Left forelimb (tissue), 1 donor: ENCODE data around the gene GPER1.
A peak's percentile ranks its signal among the peaks of the same experiment; 100 is the strongest.

ENCODE experiments used
- DNase-seq: peaks from one replicate; pipeline ENCODE4 v3.0.0-alpha.2; 2018; ENCODE audit warnings: low spot score

Gene GPER1

DNA sequence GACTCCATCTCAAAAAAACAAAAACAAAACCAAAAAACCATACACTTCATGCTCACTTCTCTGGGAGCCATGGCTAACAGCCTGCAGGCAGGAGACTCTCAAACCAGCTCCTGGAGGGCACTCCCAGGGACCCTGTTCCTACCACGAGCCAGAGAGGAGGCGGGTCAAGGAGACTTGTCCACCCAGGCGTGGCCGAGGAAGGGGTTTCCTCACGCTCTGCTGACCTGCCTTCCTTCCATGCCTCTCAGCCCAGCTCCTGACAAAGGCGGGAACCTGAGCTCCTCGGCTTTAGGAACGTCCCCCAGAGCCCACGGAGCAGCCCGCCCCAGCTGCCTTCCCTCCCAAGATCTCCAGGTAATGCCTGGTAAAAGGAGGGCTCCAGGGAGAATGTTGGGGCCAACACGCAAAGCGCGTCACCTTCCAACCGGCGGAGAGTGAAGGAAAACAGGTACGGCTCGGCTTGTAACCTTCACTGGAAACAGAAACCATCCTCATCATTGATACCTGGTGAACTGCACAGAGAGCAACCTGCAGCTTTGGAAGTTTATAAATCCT is 34.0 kb upstream of the GPER1 start:
- no peak for DNase-seq

DNA sequence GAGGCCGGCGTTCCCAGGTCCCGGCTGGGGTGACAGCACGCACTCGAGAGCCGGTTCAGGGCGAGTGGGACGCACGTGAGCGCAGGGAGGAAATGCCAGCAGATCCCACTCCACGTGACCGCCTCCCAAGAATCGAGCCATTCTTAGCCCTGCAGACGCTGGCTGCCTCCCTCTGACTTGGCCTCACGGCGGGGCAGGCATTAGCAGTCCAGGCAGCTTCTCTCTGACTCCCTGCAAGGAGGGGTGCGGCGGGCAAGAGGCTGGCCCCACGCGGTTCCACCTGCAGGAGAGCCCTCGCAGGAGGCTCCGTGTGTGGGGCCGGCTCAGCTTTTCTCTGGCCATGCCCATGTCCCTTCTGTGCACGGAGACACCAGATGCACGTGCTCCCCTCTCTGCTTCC is 33.5 kb upstream of the GPER1 start:
- DNase-seq: no peak

DNA sequence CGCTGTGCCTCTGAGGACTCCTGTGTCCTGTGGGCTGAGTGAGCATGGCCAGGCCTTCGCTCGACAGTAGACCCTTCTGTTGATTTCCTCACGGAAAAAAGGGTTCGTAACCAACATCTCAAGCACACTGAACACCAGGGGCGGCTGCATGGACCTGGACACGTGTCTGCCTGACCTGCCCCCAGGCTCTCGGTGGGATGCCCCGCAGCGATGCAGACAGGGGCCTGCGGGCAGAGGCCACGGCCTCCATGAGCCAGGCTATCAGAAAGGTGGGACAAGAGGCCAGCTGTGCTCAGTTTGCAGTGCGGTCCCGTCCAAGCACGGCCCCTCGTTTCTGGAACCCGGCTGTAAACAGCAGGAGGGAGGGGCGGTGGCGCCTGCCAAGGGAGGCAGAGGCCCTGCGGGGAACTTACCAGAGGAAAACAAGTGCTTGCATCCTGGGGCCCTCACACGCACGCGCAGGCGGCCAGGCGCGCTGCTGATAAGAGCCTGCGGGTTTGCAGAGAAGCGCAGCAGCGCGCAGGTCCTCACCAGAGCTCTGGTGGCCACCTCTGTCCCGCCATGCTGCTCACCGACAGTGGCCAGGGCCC is 33.0 kb upstream of the GPER1 start:
- peak; percentile 83 for DNase-seq

DNA sequence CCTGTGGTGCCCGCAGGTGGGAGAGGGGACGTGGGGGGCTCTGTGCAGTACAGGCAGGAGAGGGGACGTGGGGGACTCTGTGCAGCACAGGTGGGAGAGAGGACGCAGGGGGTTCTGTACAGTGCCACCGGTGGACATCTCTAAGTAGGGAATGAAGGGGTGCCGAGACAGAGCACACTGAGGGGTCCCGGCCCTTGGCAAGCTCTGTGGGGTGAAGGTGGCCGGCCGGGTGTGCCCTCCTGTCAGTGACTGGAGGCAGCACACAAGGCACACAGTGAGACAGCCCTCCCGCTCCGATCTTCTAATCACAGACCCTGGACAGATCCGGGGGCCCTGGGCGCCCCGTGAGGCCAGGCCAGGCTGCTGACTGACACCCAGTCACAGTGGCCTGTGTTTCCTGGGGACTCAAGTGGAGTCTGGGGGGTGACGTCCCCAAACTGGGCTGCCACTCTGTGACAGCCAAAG is 32.4 kb upstream of the GPER1 start:
- no peak for DNase-seq

DNA sequence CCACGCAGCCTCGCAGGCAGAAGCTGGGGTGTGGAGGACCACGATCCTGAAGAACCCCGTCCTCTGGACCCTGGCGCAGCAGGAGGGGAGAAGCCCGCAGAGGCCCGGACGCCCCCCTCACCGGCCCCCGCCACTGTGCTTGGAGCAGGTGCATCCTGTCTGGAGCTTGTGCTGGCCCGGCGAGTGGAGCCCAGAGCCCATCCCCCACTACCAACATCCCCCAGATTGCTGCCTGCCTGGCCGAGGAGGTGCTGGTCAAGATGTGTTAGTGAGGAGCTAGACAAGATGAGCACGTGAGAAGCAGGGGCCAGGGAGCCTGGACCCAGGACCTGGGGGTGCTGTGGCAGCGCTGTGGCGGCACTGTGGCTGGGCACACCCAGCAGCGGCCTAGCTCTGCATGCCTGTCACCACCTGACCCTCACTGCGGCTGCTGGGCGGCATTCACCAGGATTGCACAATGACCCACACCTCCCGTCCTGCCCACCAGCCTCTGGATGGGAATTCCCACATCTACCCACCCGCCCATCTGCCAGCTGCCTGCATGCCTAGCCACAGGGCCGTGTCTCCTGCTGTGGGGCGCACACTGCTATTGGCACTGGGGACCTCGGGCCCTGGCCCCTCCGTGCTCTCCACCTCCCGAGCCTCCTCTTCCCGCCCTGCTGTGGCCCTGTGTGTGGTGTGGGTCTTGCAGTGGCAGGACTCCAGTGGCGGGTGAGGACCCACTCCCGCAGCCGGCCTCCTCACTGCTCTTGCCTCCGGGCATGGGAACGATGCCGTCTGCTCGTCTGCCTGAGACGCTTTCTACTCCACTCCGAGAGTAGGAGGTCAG is 31.7 kb upstream of the GPER1 start:
- DNase-seq: no peak

DNA sequence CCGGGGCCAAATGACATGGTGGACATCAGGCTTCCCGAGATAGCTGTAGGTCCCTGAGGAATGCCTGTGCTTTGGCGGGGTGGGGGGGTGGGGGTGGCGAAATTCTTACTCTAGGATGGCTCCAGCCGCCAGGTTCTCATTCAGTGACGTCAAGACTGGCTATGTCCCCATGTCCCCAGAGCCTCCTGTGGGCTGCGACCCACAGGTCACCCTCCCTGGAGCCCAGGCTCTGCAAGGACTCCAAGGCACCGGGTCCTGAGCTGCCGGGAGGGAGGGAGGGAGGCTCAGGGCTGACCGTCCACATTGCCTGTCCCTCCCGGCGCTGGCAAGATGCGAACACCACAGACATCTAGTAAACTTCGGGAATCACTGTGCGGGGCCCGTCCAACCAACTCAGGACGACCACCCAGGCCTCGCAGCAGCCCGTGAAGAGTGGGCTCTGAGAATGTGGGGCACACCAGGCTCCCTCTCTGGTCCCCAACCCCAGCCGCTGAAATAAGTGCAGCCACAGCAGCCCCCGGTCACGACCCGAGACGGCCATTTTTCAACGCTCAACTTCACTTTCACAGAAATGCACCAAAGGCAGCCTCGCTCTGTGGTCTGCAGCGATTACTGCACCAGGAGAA is 31.0 kb upstream of the GPER1 start:
- no peak for DNase-seq

DNA sequence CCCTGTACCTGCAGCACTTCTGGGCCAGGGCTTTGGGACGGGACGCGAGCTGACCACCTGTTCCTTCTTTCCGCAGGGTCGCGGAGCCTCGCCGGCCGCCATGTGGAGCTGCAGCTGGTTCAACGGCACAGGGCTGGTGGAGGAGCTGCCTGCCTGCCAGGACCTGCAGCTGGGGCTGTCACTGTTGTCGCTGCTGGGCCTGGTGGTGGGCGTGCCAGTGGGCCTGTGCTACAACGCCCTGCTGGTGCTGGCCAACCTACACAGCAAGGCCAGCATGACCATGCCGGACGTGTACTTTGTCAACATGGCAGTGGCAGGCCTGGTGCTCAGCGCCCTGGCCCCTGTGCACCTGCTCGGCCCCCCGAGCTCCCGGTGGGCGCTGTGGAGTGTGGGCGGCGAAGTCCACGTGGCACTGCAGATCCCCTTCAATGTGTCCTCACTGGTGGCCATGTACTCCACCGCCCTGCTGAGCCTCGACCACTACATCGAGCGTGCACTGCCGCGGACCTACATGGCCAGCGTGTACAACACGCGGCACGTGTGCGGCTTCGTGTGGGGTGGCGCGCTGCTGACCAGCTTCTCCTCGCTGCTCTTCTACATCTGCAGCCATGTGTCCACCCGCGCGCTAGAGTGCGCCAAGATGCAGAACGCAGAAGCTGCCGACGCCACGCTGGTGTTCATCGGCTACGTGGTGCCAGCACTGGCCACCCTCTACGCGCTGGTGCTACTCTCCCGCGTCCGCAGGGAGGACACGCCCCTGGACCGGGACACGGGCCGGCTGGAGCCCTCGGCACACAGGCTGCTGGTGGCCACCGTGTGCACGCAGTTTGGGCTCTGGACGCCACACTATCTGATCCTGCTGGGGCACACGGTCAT is 30.3 kb upstream of the GPER1 start:
- DNase-seq: no peak

DNA sequence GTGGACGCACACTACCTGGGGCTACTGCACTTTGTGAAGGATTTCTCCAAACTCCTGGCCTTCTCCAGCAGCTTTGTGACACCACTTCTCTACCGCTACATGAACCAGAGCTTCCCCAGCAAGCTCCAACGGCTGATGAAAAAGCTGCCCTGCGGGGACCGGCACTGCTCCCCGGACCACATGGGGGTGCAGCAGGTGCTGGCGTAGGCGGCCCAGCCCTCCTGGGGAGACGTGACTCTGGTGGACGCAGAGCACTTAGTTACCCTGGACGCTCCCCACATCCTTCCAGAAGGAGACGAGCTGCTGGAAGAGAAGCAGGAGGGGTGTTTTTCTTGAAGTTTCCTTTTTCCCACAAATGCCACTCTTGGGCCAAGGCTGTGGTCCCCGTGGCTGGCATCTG is 29.6 kb upstream of the GPER1 start:
- DNase-seq: no peak

DNA sequence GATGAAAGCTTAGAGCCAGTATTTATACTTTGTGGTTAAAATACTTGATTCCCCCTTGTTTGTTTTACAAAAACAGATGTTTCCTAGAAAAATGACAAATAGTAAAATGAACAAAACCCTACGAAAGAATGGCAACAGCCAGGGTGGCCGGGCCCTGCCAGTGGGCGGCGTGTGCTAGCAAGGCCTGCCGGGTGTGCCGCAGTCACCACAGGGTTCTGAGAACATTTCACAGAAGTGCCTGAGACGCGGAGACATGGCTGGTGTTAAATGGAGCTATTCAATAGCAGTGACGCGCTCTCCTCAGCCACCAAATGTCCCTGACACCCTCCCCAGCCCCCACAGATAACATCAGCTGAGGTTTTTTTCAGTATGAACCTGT is 29.1 kb upstream of the GPER1 start:
- no peak for DNase-seq

DNA sequence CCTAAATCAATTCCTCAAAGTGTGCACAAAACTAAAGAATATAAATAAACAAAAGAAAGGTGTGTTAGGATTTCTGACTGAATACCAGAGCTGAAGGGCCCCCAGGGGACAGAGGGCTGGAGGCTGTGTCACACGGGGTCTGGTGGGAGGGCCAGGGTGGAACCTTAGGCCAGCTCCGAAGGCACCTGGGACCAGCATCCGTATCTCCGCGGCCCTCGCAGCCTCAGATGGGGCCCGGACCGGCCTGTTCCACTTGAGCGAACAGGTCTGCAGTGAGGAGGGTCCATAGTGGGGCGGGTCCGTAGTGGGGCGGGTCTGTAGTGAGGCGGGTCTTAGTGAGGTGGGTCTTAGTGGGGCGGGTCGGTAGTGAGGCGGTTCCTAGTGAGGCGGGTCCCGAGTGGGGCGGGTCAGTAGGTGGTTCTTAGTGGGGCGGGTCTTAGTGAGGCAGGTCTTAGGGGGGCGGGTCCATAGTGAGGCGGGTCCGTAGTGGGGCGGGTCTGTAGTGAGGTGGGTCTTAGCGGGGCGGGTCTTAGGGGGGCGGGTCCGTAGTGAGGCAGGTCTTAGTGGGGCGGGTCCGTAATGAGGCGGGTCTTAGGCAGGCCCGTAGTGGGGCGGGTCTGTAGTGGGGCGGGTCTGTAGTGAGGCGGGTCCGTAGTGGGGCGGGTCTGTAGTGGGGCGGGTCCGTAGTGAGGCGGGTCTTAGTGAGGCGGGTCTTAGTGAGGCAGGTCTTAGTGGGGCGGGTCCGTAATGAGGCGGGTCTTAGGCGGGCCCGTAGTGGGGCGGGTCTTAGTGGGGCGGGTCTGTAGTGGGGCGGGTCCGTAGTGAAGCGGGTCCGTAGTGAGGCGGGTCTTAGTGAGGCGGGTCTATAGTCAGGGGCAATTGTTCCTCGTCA is 28.5 kb upstream of the GPER1 start:
- DNase-seq: no peak

DNA sequence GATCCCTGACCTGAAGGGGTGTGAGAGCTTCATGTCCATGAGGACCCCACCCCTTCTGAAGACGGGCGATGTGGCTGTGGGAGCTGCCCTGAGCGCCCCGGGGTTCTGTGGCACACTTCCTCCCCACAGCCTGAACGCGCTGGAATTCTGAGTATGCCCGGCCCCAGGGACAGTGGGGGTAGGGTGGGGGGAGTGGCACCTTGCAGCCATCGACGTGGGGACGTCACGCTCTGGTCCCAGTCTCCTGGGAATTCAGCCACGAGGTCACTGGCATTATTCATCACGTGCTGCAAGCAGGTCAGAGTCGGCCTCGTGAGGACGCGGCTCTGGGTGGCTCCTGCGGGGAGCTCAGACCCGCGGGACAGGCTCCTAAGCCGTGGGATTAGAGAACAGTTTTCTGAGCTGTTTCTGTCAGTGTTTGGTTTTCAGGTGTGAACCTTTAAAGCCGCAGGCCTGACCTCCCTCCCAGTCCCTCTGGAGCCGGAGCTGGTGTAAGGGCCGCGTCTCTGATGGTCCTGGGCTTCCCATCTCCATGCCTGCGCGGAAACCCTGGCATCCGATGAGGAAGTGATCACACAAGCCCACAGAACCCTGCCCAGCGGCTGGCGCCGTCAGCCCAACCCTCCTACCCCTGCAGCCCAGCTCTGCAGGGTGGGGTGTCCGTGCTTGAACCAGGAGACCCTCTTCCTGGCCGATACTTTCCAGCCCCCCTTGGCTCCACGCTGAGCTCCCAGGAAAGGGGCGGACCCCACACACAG is 27.4 kb upstream of the GPER1 start:
- DNase-seq: no peak

DNA sequence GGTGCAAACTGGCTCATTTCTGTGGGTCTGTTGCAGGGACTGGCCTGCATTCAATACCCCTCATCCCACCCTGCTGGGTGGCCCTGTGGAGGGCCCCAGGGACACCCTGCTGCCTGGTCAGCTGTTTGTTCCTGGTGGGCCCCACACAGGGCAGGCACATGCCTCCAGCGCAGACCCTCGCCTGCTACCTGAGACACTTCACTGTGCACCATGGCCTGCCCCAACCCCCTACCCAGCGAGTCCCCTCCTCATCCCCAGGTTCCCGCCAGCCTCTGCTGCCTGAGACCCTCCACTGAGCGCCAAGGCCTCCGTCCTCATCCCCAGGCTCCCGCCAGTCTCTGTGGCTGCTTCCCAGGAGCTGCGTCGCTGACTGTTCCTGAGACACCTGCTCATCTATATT is 26.7 kb upstream of the GPER1 start:
- no peak for DNase-seq

DNA sequence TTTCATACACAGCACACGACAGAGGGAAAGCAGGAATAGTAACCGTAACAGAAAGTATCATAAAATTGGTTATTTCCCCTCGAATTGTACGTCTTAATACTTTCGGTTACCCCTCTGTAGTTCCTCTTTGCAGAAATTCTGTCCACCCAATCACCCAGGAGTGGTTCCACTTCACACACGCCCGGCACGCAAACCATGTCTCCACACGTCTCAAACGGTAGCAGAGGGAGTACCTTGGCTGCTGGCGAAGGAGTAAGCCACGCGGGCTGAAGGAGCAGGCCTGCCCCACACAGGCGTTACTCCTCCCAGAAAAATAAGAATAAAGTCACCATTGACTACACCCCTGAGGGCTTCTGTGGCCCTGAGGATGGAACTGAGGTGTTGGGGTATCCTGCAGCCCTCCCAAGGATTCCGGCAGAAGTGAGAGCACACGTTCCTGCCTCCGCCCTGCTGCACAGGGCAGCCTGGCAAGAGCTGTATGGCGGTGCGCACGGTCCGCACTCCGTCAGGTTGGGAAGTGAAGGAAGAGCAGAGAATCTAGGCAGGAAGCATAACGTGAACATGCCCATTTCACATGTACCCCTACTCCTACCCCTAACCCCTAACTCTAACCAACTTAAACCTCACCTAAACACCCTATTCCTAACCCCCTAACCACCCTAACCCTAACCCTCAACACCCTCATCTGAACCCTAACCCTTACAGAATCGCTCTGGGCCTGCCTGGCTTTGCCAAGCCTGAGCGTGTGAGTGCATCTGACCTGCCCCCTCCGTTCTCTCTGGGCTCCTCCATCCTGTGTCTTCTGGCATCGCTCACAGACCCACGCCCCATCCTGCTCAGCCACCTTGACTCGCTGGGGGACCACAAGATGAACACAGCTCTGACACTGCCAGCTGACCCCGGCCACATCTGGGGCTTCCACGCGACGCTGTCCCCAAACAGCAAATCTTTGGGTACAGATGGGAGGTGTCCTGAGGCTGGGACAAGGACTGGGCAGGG is 25.3 kb upstream of the GPER1 start:
- no peak for DNase-seq

DNA sequence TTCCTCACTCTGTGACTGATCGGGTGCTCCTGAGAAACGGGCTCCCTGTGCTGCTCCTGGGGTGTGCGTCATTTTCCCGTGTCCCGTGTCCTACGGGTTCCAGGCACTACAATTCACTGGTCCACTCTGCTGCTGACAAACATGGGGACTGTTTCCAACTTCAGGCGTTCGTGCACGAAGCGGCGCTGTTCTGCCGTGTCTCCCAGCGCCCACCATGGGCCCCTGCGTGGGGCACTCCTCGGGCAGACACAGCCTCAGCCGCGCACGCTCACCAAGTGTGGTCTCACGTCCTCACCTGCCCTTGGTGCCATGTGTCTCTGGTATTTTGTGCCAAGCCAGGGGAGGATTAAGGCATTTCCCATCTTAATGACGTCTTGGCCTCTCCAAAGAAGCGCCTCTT is 24.6 kb upstream of the GPER1 start:
- no peak for DNase-seq

DNA sequence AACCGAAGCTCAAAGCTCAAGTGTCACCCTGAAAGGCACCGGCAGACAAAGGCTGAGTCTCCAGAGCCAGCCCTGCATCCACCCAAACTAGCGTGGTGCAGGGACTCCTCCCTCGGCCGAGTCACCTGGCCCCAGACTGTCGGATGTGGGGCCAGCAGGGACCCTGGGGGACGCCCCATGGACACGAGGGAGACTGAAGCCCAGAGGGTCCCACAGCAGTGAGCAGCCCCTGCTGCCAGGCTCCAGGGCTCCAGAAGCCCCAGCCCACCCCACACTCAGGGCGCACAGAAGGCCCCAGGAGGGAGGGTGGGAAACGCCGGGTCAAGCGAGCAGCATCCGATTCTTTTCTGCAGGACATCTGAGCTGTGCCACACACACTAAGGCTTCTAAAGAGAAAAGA is 23.3 kb upstream of the GPER1 start:
- no peak for DNase-seq

DNA sequence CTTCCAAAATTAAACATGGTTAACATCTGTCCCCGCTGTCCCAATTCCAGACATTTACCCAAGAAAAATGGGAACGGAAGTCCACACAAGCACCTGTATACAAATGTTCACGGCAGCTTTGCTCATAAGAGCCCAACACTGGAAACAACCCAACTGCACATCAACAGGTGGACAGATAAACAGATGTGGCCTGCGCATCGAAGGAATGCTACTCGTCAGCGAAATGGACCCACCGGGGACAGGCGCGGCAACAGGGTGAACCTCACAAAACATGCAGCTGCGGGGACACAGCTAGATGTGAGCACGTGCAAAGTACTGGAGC is 22.7 kb upstream of the GPER1 start:
- DNase-seq: no peak

DNA sequence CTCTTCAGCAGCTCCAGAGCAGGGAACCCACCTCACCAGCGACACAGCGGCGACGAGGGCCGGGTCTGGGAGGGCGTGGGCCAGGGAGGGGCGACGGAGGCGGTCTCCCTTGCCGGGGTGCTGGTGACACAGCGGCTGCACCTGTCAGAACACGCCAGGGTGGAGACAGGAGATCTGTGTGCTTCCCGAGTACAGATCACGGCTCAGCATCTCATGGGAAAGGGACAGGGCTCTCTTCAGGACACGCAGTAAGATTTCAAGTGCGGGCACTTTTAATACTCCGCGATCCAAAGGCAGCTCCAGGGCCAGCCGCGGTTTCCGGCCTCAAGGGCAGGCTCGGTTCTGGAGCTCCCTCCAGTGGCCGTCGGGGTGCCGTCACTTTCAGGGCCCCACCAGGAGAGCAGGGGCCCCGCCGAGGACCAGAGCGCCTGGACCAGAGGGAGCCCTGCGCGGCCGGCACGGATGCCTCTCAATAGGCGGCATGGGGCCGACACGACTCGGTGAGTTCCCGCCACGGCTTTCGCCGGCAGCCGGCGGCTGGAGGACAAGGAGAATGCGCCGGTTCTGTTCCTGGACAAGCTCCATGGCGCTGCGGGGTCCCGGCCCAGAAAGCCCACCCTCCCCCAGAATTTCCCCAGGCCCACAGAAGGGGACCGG is 22.2 kb upstream of the GPER1 start:
- peak; percentile 88 for DNase-seq

DNA sequence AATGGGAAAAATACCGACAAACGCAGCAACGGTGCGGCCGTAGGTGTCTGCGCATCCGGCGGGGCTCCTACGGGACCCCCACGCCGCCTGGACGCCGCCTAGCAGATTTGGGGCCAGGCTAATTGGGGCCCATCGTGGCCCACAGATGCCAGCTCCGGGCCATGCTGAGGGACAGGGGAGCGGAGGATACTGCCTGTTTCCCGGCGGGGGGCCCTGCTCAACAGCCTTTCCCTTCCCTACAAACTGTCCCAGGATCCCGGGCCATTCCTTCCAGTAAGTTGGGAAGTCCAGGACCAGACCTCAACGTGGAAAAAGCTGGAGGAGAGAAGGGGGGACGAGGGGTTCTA is 21.7 kb upstream of the GPER1 start:
- DNase-seq: no peak

DNA sequence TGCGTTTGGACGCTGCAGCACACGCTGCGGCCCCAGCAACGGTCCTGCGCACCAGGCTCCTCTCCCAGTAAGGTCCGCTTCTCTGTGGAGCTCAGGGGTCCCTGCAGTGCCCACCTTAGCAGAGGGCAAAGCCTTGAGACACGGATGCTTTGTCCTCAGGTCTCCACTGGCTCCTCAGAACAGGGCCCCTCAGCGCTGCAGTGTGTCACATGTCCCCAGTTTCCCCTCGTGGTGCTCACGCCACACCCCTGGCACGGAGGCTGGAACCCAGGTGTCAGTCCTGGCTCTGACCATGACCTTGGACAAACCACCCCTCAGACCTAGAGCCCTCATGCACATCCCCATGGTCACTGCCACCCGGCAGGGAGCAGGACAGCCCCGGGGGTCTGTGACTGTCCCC is 19.9 kb upstream of the GPER1 start:
- no peak for DNase-seq
